Body of pancreas (tissue), 4 donors: ENCODE data around the gene AKAP13.

ENCODE experiments used
- POLR2A ChIP-seq, 3 donors: fragments of 450-650 bp; IDR thresholded peaks; one replicate each; pipeline ENCODE4 v1.6.1; 2016; ENCODE audit warnings: antibody characterized with exemption in 3 of 3, mild to moderate bottlenecking in 2 of 3
- TF ChIP-seq, protein P1 (sequence below), 7 experiments: fragments of 450-650 bp in 4 of 7; fragments of 200-600 bp in 3 of 7; sonication (generic) in 3 of 7; IDR thresholded peaks; one replicate each; pipeline ENCODE4 v1.5.1; 2016 to 2019; ENCODE audit warnings: antibody characterized with exemption in 7 of 7

DNA sequence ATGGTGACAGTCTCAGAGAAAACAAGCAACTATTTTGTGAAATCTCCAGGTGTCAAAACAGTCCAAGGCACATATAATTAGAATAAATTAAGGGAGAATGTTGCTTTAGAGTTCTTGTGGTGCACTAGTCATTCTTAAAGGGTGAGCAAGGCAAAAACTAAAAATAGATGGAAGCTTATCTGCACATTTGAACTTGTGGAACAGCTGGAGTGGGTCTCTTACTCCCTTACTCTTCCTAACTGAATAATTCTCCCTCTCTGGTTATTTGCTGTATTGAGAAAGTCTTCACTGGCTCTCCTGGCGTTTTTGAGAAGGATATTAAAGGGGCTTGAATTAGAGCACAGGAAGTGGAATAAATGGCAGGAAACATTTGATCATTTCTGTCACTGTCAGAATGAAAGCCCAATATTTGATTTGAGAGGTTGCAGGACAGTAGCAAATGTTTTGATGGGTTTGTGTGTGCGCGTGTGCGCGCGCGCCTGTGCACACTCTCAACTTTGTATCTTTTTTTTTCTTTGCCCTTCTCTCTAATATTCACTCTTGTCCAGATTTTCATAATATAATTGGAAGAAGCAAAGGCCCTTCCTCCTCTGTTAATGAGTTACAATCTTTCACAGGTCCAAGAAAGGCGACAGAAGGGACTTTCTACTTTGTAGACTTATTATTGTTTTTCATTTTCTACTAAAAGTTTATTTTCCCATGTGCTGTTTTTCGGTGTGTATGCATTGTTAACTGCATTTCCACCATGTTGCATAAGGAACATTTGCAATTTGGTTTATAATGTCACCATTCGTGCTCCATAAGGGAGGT is 40.9 kb downstream of the AKAP13 start:
- TF ChIP-seq, protein P1, sequence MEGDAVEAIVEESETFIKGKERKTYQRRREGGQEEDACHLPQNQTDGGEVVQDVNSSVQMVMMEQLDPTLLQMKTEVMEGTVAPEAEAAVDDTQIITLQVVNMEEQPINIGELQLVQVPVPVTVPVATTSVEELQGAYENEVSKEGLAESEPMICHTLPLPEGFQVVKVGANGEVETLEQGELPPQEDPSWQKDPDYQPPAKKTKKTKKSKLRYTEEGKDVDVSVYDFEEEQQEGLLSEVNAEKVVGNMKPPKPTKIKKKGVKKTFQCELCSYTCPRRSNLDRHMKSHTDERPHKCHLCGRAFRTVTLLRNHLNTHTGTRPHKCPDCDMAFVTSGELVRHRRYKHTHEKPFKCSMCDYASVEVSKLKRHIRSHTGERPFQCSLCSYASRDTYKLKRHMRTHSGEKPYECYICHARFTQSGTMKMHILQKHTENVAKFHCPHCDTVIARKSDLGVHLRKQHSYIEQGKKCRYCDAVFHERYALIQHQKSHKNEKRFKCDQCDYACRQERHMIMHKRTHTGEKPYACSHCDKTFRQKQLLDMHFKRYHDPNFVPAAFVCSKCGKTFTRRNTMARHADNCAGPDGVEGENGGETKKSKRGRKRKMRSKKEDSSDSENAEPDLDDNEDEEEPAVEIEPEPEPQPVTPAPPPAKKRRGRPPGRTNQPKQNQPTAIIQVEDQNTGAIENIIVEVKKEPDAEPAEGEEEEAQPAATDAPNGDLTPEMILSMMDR (IDR thresholded peaks at IDR 0.05) = no peak
- TF ChIP-seq POLR2A (IDR thresholded peaks at IDR 0.05) = no peak
